KOPT-K1 (cell line): Measurements from ENCODE around the gene LMOD1.

ENCODE experiments used
- H3K27ac ChIP-seq: fragments of 200-600 bp; sonication (generic); 2 replicates; pipeline ENCODE4 v1.5.1; 2016; ENCODE audit warnings: antibody characterized with exemption, mild to moderate bottlenecking, low read depth, low read length; ENCODE audit not compliant: poor library complexity, severe bottlenecking
- H3K36me3 ChIP-seq: fragments of 200-600 bp; sonication (generic); 2 replicates; pipeline ENCODE4 v1.5.1; 2017; ENCODE audit warnings: antibody characterized with exemption, mild to moderate bottlenecking, low read length, moderate library complexity; ENCODE audit not compliant: insufficient read depth
- H3K9me3 ChIP-seq: fragments of 200-600 bp; sonication (generic); 2 replicates; pipeline ENCODE4 v1.5.1; 2017; ENCODE audit warnings: antibody characterized with exemption, low read length, mild to moderate bottlenecking; ENCODE audit not compliant: insufficient read depth, poor library complexity, severe bottlenecking

The LMOD1 gene

GRCh38 chr1:201939148-201939547 is 7.2 kb downstream of the LMOD1 start:
- Histone ChIP-seq H3K9me3 (no peaks in the 10 kb centered on the region), H3K27ac (no peak overlapping the region), H3K36me3 (no peaks in the 10 kb centered on the region)

- Histone ChIP-seq H3K36me3 (no peaks in the 10 kb centered on the region), H3K9me3 (no peaks in the 10 kb centered on the region), H3K27ac (no peak overlapping the region)
Observed at GRCh38 chr1:201938440-201939035, 7.8 kb downstream of the LMOD1 start.

- Histone ChIP-seq H3K27ac (no peak overlapping the region), H3K9me3 (no peaks in the 10 kb centered on the region), H3K36me3 (no peaks in the 10 kb centered on the region)
Observed at GRCh38 chr1:201937624-201938213, 8.6 kb downstream of the LMOD1 start.

- Histone ChIP-seq H3K9me3 (no peaks in the 10 kb centered on the region), H3K27ac (no peak overlapping the region), H3K36me3 (no peaks in the 10 kb centered on the region)
Observed at GRCh38 chr1:201933840-201934430, 12.4 kb downstream of the LMOD1 start.

- Histone ChIP-seq H3K36me3 (no peaks in the 10 kb centered on the region), H3K9me3 (no peaks in the 10 kb centered on the region), H3K27ac (no peak overlapping the region)
Observed at GRCh38 chr1:201930803-201931202, 15.5 kb downstream of the LMOD1 start.

- Histone ChIP-seq H3K27ac (no peak overlapping the region), H3K9me3 (no peaks in the 10 kb centered on the region), H3K36me3 (no peaks in the 10 kb centered on the region)
Observed at GRCh38 chr1:201930137-201930536, 16.2 kb downstream of the LMOD1 start.

GRCh38 chr1:201928266-201928665 is 18.1 kb downstream of the LMOD1 start:
- H3K9me3 ChIP-seq, result no peaks in the 10 kb centered on the region
- H3K36me3 ChIP-seq, result no peaks in the 10 kb centered on the region
- H3K27ac ChIP-seq, result no peak overlapping the region

GRCh38 chr1:201925981-201926645 is 20.2 kb downstream of the LMOD1 start:
- H3K27ac ChIP-seq, result no peak overlapping the region
- no peaks in the 10 kb centered on the region for H3K36me3 ChIP-seq
- no peaks in the 10 kb centered on the region for H3K9me3 ChIP-seq

GRCh38 chr1:201925301-201925567 is 21.1 kb downstream of the LMOD1 start:
- Histone ChIP-seq H3K36me3 (no peaks in the 10 kb centered on the region), H3K9me3 (no peaks in the 10 kb centered on the region), H3K27ac (no peak overlapping the region)

GRCh38 chr1:201921952-201922558 is 24.3 kb downstream of the LMOD1 start:
- Histone ChIP-seq H3K36me3 (no peaks in the 10 kb centered on the region), H3K9me3 (no peaks in the 10 kb centered on the region), H3K27ac (no peak overlapping the region)

GRCh38 chr1:201918343-201918742 is 28.0 kb downstream of the LMOD1 start:
- H3K36me3 ChIP-seq, result no peaks in the 10 kb centered on the region
- no peak overlapping the region for H3K27ac ChIP-seq
- no peaks in the 10 kb centered on the region for H3K9me3 ChIP-seq

GRCh38 chr1:201917362-201918033 is 28.9 kb downstream of the LMOD1 start:
- H3K27ac ChIP-seq, result no peak overlapping the region
- H3K9me3 ChIP-seq, result no peaks in the 10 kb centered on the region
- no peaks in the 10 kb centered on the region for H3K36me3 ChIP-seq

- Histone ChIP-seq H3K27ac (no peak overlapping the region), H3K9me3 (no peaks in the 10 kb centered on the region), H3K36me3 (no peaks in the 10 kb centered on the region)
Observed at GRCh38 chr1:201916649-201917249, 29.6 kb downstream of the LMOD1 start.

- Histone ChIP-seq H3K36me3 (no peaks in the 10 kb centered on the region), H3K27ac (no peak overlapping the region), H3K9me3 (no peaks in the 10 kb centered on the region)
Observed at GRCh38 chr1:201914456-201915235, 31.7 kb downstream of the LMOD1 start.
